Mammary epithelial cell (primary cell): ENCODE measurements around the gene DPYSL3.

Source experiments
- EZH2 ChIP-seq: IDR thresholded peaks from 2 replicates; pipeline ENCODE4 v1.6.1; 2012; ENCODE audit warnings: low read length, inconsistent platforms, borderline replicate concordance
- TF ChIP-seq, protein P1 (sequence below), 2 donors: IDR thresholded peaks in 1 of 2; conservative IDR thresholded peaks in 1 of 2; 2 replicates each; pipeline ENCODE4 v1.5.1; 2011 to 2012; ENCODE audit warnings: inconsistent platforms in 2 of 2, low read length in 2 of 2, mild to moderate bottlenecking in 2 of 2, control low read depth in 1 of 2, low read depth in 1 of 2; ENCODE audit not compliant: insufficient read depth in 1 of 2; ENCODE audit errors: extremely low read depth in 1 of 2

DNA sequence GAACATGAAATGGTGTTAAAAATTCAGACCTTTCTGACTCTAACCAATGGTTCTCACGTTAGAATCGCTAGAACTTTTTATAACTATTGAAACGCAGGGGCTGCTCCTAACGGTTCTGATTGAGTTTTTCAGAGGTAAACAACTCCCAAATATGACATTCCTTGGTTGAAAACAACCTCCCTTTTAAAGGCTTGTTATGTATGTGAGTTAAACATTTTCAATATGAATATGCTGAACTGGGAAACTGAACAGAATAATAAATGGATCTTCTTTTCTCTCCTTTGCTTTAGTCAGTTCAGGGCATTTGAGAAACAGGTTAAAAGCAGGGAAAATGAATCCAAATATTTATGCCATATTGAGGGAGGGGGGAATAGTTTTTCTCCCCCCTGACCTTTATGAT, 13.2 kb upstream of the DPYSL3 start:
- TF ChIP-seq, protein P1, sequence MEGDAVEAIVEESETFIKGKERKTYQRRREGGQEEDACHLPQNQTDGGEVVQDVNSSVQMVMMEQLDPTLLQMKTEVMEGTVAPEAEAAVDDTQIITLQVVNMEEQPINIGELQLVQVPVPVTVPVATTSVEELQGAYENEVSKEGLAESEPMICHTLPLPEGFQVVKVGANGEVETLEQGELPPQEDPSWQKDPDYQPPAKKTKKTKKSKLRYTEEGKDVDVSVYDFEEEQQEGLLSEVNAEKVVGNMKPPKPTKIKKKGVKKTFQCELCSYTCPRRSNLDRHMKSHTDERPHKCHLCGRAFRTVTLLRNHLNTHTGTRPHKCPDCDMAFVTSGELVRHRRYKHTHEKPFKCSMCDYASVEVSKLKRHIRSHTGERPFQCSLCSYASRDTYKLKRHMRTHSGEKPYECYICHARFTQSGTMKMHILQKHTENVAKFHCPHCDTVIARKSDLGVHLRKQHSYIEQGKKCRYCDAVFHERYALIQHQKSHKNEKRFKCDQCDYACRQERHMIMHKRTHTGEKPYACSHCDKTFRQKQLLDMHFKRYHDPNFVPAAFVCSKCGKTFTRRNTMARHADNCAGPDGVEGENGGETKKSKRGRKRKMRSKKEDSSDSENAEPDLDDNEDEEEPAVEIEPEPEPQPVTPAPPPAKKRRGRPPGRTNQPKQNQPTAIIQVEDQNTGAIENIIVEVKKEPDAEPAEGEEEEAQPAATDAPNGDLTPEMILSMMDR (conservative IDR thresholded peaks at IDR 0.05 in 1 of 2, IDR thresholded peaks at IDR 0.05 in 1 of 2; ENCODE audit: extremely low read depth in 1 of 2, insufficient read depth in 1 of 2, low read depth in 1 of 2, low read length in 2 of 2), result no peak
- no peak for TF ChIP-seq EZH2
